Testis (tissue), 5 donors: ENCODE data around the gene PAXX. TPM values are rescaled to one million over a fixed set of nuclear protein-coding genes. Genes with fewer than 3 reads are reported as not detected.

ENCODE experiments used
- DNase-seq: peaks from one replicate; pipeline ENCODE4 v3.0.0-alpha.2; 2019
- H3K27ac ChIP-seq, 2 donors: fragments of 200-600 bp; sonication (generic); one replicate each; pipeline ENCODE4 v1.5.1; 2019
- H3K27me3 ChIP-seq: fragments of 200-600 bp; sonication (generic); one replicate; pipeline ENCODE4 v1.5.1; 2019
- H3K36me3 ChIP-seq: fragments of 200-600 bp; sonication (generic); one replicate; pipeline ENCODE4 v1.5.1; 2017; ENCODE audit warnings: low read depth; ENCODE audit errors: missing control alignments
- H3K4me1 ChIP-seq: fragments of 200-600 bp; sonication (generic); one replicate; pipeline ENCODE4 v1.5.1; 2019
- H3K4me3 ChIP-seq, 2 donors: fragments of 200-600 bp; sonication (generic); one replicate each; pipeline ENCODE4 v1.5.1; 2017 to 2019
- H3K9me3 ChIP-seq: fragments of 200-600 bp; sonication (generic); one replicate; pipeline ENCODE4 v1.5.1; 2017
- CTCF ChIP-seq, 3 experiments: fragments of 450-650 bp in 2 of 3; fragments of 200-600 bp in 1 of 3; sonication (generic) in 1 of 3; IDR thresholded peaks; one replicate each; pipeline ENCODE4 v1.5.1; 2016 to 2019; ENCODE audit warnings: antibody characterized with exemption in 3 of 3, mild to moderate bottlenecking in 2 of 3, moderate library complexity in 1 of 3
- POLR2A ChIP-seq: fragments of 450-650 bp; IDR thresholded peaks from one replicate; pipeline ENCODE4 v1.6.1; 2017; ENCODE audit warnings: antibody characterized with exemption, mild to moderate bottlenecking, moderate library complexity
- WGBS, 2 donors: methylation state at CpG; one replicate each; pipeline ENCODE4 v1.1.5; 2018; 5-methylcytosine and 5-hydroxymethylcytosine counted together
- intact Hi-C: fragments of 100-400 bp; cut with DNase I; formaldehyde crosslinking; loops from one replicate; pipeline ENCODE4 v1.15.1; 2023; ENCODE audit warnings: low total_unique reads
- long read RNA-seq, 2 donors: transcript quantifications; one replicate each; lab custom pipeline, GENCODE V29; 2026
- polyA plus RNA-seq: library from polyadenylated mRNA; stranded (reverse); fragments of 350-450 nt; fragmentation: Illumina TruSeq; extraction: RNeasy Lipid Tissue Mini Kit (QIAGEN cat#74804); gene quantifications from one replicate; pipeline ENCODE4 v1.2.3, GENCODE V29; 2014; ENCODE audit warnings: low read depth, low replicate concordance; ENCODE audit not compliant: insufficient read depth
- total RNA-seq, 2 donors: library from RNA; depleted of rRNA; stranded (reverse); fragments of >200 nt; gene quantifications; one replicate each; pipeline ENCODE4 v1.2.3, GENCODE V29; 2016

The PAXX gene, protein sequence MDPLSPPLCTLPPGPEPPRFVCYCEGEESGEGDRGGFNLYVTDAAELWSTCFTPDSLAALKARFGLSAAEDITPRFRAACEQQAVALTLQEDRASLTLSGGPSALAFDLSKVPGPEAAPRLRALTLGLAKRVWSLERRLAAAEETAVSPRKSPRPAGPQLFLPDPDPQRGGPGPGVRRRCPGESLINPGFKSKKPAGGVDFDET
- 10 to 100 TPM; 47.8 to 56.6 TPM for total RNA-seq
- 25.9 TPM for polyA plus RNA-seq
- long read RNA-seq, donor 1, transcript PAXX-201 (7 exons, 812 nt): major isoform, 16 of 35 reads
- long read RNA-seq, donor 1, transcript PAXX-208 (5 exons, 1,077 nt): minor isoform, 10 of 35 reads
- long read RNA-seq, donor 1, partial matches to known transcripts: 7 of 35 reads
- long read RNA-seq, donor 1, other reads (novel, unspliced or antisense): 0 of 35 reads
- long read RNA-seq, donor 2, transcript PAXX-201 (7 exons, 812 nt): major isoform, 8 of 20 reads
- long read RNA-seq, donor 2, transcript PAXX-208 (5 exons, 1,077 nt): minor isoform, 6 of 20 reads
- long read RNA-seq, donor 2, partial matches to known transcripts: 5 of 20 reads
- long read RNA-seq, donor 2, other reads (novel, unspliced or antisense): 0 of 20 reads

DNA sequence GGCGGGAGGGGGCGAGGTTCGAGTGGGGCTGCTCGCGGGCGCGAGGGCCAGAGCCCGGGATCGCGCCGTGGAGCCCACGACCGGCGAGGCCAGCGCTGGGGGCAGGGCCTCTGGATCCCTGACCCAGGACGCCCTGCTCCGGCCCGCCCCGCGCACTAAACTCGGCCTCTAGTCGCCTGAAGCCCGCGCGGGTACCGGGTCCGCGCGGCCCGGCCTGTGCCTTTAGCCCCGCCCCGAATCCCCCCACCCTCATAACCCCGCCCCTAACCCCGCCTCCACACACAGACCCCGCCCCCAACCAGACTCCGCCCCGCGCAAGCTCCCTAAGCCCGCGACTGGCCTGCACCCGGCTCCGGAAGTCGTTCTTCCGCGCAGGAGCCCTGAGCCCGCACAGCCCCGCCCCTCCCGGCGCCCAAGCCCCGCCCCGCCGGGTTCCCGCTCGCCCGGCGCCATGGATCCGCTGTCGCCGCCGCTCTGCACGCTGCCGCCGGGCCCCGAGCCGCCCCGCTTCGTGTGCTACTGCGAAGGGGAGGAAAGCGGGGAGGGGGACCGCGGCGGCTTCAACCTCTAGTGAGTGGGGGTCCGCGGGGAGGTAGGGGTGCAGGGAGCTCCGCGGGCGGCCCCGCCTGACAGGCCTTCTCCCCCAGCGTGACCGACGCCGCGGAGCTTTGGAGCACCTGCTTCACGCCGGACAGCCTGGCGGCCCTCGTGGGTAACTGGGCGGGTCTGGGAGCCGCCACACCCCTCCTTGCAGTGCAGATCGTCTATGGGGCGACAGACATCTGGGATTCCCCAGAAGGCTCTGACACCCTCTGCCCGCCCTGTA is at the start of gene PAXX:
Gene PAXX, plus strand, starts transcription at position 430 of the 826 bp plus-strand sequence. Its CDS starts 22 bp downstream, at position 452.
- peaks cover 21% of the 10 kb centered on the region for H3K4me1 ChIP-seq
- H3K9me3 ChIP-seq: no peaks in the 10 kb centered on the region
- H3K27me3 ChIP-seq: no peaks in the 10 kb centered on the region
- no peak for TF ChIP-seq POLR2A
- peak in 1 of 3 experiments; percentile 8 for TF ChIP-seq CTCF (IDR thresholded peaks at IDR 0.05)
- H3K4me3 ChIP-seq: peak within 1 kb of the TSS; percentile 65 to 77
- intact Hi-C loops: no loop called here
- no peaks in the 10 kb centered on the region for H3K36me3 ChIP-seq
- peak; percentile 94 for DNase-seq
- 1% methylated on average over 40 of the region's 92 CpGs; no CpG with 5 or more reads in 1 of the 2 donors for WGBS, 2 donors
- H3K27ac ChIP-seq: peak within 1 kb of the TSS; percentile 70 to 82

DNA sequence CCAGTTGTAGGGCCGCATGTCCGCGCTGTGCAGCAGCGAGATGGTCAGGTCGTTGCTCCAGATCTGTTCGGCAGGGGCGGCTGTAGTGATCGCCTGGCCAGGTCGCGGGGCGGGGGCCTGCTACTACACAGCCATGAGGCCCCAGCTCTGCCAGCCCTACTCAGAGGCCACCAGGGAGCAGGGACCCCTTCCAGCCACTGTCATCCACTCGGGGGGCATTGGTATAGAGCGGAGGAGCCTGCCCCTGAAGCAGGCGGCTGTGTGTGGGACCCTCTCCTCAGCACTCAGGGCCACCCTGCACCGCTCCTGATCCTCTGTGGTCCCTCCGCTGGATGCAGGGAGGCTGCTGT is 49.4 kb upstream of the PAXX start:
- Histone ChIP-seq H3K4me1 (peaks cover 29% of the 10 kb centered on the region), H3K9me3 (no peaks in the 10 kb centered on the region), H3K4me3 (no peak overlapping the region), H3K36me3 (no peaks in the 10 kb centered on the region), H3K27me3 (no peaks in the 10 kb centered on the region), H3K27ac (no peak overlapping the region)
- TF ChIP-seq CTCF (IDR thresholded peaks at IDR 0.05) (no peak), POLR2A (no peak)
- intact Hi-C loops: loop anchor here (5.0 kb wide), 1 partner anchor 136 kb away; the partner anchor contains the start of gene RABL6
- 92 to 94% methylated on average over 2 to 16 of the region's 16 CpGs for WGBS, 2 donors
- DNase-seq: no peak

DNA sequence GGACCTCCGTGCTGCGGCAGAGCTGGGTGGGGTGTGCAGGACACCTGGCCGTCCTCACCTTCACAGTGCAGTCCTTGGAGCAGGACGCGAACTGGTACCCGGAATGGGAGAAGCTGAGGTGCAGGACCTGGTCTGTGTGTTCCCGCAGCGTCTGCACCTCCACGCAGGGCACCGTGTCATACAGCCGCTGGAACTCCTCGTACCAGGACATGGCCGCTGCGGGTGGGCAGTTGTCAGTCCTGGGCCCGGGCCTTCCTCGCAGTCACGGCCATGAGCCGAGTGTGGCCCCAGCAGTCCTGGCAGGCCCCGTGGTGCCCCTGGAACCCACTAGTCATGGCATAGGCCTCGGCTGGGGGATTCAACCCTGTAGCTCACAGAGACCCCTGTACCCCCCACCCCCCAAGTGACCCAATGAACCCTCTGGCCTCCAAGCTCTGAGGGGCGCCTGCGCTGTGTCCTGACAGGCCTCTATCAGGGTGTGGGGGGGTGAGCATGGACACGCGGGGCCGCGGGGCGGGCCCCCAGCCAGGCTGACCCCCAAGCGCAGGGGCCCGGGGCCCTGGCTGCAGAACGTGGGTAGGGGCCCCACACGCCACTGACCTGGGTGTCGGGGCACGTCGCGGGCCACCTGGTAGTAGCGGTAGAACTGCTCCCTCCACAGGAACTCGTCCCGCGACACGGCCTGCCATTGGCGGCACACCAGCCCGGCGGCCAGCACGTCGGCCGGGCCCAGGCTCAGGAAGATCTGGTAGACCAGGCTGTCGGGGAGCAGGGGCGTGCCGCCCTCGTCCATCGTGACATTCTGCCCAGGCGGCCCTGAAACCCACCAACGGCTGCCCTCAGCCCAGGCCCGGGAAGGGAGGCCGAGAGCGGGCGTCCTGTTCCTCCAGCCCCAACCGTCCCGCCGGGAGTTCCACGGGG is 48.7 kb upstream of the PAXX start:
- no peak for TF ChIP-seq POLR2A
- TF ChIP-seq CTCF (IDR thresholded peaks at IDR 0.05): no peak
- peak overlapping the region; percentile 74 to 87 for H3K27ac ChIP-seq
- peaks cover 34% of the 10 kb centered on the region for H3K4me1 ChIP-seq
- WGBS, 2 donors: 32% methylated on average over 33 of the region's 61 CpGs; no CpG with 5 or more reads in 1 of the 2 donors
- H3K9me3 ChIP-seq: no peaks in the 10 kb centered on the region
- peak overlapping the region; percentile 85 to 90 for H3K4me3 ChIP-seq
- no peaks in the 10 kb centered on the region for H3K36me3 ChIP-seq
- H3K27me3 ChIP-seq: no peaks in the 10 kb centered on the region
- no peak for DNase-seq
- intact Hi-C loops: loop anchor here (5.0 kb wide), 1 partner anchor 136 kb away; the partner anchor contains the start of gene RABL6

DNA sequence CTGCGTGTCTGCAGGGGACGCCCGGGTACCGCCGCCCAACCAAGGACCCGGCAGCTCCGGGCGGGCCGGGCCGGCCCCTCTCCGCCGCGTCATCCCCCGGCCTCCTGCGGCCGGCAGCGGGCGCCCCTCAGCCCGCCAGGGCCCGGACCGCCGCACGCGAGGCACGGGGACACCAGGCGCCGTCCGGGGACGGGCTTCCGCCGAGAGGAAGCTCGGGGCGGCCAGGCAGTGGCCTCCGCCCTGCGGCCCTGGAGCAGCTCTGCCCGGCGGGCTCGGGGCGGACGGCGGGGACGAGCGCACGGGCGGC is 48.1 kb upstream of the PAXX start:
- TF ChIP-seq CTCF (IDR thresholded peaks at IDR 0.05) (no peak), POLR2A (no peak)
- Histone ChIP-seq H3K27me3 (no peaks in the 10 kb centered on the region), H3K4me1 (peaks cover 39% of the 10 kb centered on the region), H3K4me3 (peak overlapping the region; percentile 85 to 90), H3K36me3 (no peaks in the 10 kb centered on the region), H3K27ac (peak overlapping the region; percentile 74 to 87), H3K9me3 (no peaks in the 10 kb centered on the region)
- intact Hi-C loops: loop anchor here (5.0 kb wide), 1 partner anchor 137 kb away; the partner anchor contains the start of gene RABL6
- WGBS, 2 donors: 0% methylated on average over 21 of the region's 45 CpGs; no CpG with 5 or more reads in 1 of the 2 donors
- DNase-seq: no peak
